ENCODE data around the gene REC114. TPM values are rescaled to one million over a fixed set of nuclear protein-coding genes. Genes with fewer than 3 reads are reported as not detected.
A peak's percentile ranks its signal among the peaks of the same experiment; 100 is the strongest.
"Not testable (repeated sequence)": the region's sequence is repeated elsewhere in the genome, so short reads cannot be mapped to it uniquely, and the experiment has no call there.

REC114 gene
- total RNA-seq, 1 donor, result not detected

- TF ChIP-seq, protein P1, sequence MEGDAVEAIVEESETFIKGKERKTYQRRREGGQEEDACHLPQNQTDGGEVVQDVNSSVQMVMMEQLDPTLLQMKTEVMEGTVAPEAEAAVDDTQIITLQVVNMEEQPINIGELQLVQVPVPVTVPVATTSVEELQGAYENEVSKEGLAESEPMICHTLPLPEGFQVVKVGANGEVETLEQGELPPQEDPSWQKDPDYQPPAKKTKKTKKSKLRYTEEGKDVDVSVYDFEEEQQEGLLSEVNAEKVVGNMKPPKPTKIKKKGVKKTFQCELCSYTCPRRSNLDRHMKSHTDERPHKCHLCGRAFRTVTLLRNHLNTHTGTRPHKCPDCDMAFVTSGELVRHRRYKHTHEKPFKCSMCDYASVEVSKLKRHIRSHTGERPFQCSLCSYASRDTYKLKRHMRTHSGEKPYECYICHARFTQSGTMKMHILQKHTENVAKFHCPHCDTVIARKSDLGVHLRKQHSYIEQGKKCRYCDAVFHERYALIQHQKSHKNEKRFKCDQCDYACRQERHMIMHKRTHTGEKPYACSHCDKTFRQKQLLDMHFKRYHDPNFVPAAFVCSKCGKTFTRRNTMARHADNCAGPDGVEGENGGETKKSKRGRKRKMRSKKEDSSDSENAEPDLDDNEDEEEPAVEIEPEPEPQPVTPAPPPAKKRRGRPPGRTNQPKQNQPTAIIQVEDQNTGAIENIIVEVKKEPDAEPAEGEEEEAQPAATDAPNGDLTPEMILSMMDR (IDR thresholded peaks at IDR 0.05; ENCODE audit: insufficient read depth, low read length), result no peak
- H3K4me3 ChIP-seq (ENCODE audit: low read depth, low read length), result no peak overlapping the region
- DNase-seq (ENCODE audit: low read depth), result peak; percentile 2
Observed at GRCh38 chr15:73403171-73403570, 39.8 kb upstream of the REC114 start.

- no peak overlapping the region for H3K4me3 ChIP-seq (ENCODE audit: low read depth, low read length)
- TF ChIP-seq, protein P1 (IDR thresholded peaks at IDR 0.05; ENCODE audit: insufficient read depth, low read length), result no peak
- DNase-seq (ENCODE audit: low read depth), result no peak
Observed at GRCh38 chr15:73414876-73415275, 28.1 kb upstream of the REC114 start.

- TF ChIP-seq, protein P1 (IDR thresholded peaks at IDR 0.05; ENCODE audit: insufficient read depth, low read length), result no peak
- H3K4me3 ChIP-seq (ENCODE audit: low read depth, low read length), result no peak overlapping the region
- DNase-seq (ENCODE audit: low read depth), result no peak
Observed at GRCh38 chr15:73424506-73424905, 18.5 kb upstream of the REC114 start.

DNA sequence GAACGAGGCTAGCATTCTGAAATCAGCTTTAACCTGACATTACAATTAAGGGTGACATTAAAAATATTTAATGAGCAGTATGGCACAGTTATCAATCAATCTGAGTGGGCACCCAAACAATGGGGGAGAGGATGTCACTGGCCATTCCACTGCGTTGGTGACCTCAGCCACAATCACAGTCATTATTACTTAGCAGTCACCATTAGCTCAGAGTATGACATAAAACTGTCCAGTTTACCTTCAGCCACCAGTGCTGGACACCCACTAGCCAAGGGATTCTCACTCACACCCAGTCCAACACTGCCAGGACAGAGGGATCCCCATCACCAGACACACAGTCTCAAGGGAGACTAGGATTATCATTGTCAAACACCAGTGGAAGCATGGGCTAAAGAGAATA lies 17.5 kb upstream of the REC114 start:
- TF ChIP-seq, protein P1 (IDR thresholded peaks at IDR 0.05; ENCODE audit: insufficient read depth, low read length), result no peak
- no peak for DNase-seq (ENCODE audit: low read depth)
- no peak overlapping the region for H3K4me3 ChIP-seq (ENCODE audit: low read depth, low read length)

DNA sequence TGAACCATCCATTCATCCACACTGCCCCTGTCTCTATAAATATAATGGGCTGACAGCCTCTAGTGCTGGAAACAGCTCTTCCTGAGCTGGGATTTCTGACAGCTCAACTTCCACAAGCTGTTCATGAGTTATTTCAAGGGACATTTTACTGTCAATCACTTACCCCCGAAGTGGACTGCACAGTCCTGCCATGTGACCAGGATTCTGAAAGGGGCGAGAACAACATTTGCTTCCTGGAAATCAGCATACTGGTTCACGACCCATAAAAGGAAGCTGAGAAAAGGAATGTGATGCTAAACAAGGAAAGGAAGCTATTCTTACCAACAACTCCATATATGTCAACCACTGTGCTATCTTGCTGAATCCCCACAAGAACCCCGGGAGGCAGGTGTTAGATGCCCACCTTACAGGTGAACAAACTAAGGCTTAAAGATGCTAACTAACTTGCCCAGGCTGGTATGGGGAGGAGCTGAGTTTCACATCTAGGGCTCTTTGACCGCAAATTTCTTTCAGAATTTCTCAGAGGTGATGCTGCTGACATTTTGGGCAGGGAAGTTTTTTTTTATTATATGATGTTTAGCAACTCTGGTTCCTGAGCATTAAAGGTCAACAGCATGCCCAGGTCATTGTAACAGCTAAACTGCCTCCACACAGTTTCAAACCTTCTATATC lies 16.5 kb upstream of the REC114 start:
- TF ChIP-seq, protein P1 (IDR thresholded peaks at IDR 0.05; ENCODE audit: insufficient read depth, low read length), result no peak
- H3K4me3 ChIP-seq (ENCODE audit: low read depth, low read length), result no peak overlapping the region
- DNase-seq (ENCODE audit: low read depth), result no peak

DNA sequence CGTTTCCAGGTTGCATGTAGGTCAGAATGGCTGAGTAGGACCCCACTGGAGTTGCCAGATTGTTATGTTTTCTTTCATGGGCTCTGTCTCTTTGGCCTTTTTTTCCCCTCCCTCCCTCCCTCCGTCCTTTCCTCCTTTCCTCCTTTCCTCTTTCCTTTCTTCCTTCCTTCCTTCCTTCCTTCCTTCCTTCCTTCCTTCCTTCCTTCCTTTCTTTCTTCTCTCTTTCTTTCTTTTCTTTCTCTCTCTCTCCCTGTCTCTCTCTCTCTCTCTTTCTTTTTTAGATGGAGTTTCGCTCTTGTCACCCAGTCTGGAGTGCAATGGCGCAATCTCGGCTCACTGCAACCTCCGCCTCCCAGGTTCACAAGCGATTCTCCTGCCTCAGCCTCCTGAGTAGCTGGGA lies 11.6 kb upstream of the REC114 start:
- not testable (repeated sequence) for H3K4me3 ChIP-seq (ENCODE audit: low read depth, low read length); DNase-seq (ENCODE audit: low read depth)

DNA sequence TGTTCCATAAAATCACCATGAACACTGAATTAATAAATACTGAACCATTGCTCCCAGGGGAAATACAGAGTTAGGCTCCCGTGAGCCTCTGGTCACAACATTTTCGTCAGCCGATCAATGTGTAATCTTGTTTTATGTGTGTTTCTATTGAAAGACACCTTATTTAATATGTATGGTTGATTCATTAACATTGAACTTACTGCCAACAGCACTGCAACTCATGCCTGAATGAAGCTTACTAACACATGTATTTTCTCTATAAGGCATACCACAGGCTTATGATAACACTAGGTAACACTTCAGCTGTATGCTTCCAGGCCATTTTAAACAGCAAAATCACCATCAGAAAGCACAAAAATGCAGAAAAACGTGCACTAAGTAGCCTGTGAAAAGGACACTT lies 9.1 kb upstream of the REC114 start:
- TF ChIP-seq, protein P1 (IDR thresholded peaks at IDR 0.05; ENCODE audit: insufficient read depth, low read length), result no peak
- no peak overlapping the region for H3K4me3 ChIP-seq (ENCODE audit: low read depth, low read length)
- DNase-seq (ENCODE audit: low read depth), result no peak
